Activated T-cell treated with anti-CD3 and anti-CD28 coated beads for 24 hours (primary cell): ENCODE measurements around the gene ETHE1.

Experiments used
- DNase-seq: peaks from one replicate; pipeline ENCODE4 v3.0.0-alpha.2; 2020; ENCODE audit warnings: low read depth

Gene ETHE1

DNA sequence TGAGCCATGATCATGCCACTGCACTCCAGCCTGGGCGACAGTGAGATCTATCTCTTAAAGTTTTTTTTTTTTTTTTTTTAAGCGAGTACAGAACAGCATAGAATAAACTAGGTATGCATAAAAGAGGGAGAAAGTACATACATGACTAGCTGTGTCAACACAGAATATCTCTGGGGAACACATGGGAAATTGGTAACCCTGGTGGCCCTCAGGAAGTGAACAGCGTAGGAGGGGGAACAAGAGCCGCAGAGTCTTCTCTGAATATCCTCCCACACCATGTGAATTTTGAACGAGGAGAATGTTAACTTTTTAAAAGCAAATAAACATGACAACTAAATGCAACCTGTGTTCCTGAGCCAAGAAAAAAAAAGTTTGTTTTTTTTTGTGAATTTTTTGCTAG lies 37.7 kb downstream of the ETHE1 start:
- DNase-seq, result no peak

- no peak for DNase-seq
Observed at GRCh38 chr19:43488179-43488578, 38.8 kb downstream of the ETHE1 start.

DNA sequence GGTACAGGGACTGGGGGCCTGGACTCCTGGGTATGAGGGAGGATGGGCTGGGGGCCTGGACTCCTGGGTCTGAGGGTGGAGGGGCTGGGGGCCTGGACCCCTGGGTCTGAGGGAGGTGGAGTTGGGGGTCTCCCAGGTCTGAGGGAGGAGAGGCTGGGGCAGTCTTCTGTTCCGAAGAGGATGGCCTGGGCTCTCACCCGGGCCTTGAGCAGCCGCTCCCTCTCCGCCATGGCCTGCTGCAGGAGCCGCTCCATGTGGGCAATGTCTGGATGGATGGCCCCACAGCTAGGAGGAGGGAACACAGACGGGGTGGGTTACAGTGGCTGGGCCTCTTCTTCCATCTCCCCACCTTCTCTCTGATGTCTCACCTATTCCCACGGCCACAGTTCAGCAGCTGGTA lies 40.6 kb downstream of the ETHE1 start:
- no peak for DNase-seq

DNA sequence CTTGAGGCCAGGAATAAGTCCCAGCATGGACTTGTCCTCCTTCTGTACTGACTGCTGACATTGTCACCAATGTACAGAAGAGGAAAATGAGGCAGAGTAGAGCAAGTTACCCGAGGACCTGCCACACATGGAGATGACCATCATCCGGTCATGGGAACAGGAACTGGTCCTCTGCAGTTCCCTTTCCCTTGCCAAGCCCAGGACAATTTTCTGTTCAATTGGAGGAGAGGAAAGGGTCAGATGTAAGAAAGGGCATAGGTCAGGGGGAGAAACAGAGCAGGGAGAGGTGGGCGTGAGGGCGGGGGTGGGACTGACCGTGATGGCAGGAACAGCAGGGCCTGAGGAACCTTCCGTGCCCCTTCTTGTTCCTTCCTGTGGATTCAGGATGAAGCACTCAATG lies 41.0 kb downstream of the ETHE1 start:
- no peak for DNase-seq

- no peak for DNase-seq
Observed at GRCh38 chr19:43483281-43483680, 43.7 kb downstream of the ETHE1 start.

DNA sequence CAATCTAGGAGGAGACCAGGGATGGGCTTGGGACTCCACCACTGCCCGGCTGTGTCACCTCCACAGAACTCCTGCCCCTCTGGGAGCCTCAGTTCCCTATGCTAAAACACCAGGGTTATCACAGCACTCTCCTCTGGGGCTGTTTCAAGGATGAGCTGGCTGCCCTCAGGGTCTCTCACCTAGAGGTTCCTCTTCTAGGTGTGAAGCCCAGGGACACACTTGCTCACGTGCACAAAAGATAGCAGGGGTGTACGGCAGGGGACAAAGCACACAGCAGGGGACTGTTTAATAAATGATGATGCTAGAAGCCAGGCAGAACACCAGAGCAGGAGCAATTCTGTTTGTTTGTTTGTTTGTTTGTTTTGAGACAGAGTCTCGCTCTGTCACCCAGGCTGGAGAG lies 44.8 kb downstream of the ETHE1 start:
- DNase-seq, result no peak

DNA sequence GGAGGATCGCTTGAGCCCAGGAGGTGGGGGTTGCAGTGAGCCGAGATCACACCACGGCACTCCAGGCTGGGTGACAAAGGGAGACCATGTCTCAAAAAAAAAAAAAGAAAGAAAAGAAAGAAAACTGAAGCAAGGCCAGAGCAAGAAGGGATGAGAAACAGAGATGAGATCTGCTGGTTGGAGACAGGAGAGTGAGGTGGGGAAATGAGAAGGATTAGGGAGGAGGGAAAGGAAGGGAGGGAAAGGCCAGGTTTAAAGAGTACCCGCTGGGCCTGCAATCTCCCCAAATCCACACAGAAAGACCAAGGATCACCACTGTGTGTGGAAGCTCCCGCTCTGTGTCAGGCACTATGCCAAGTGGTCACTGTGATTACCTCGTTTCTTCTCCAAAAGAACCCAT lies 45.3 kb downstream of the ETHE1 start:
- no peak for DNase-seq

DNA sequence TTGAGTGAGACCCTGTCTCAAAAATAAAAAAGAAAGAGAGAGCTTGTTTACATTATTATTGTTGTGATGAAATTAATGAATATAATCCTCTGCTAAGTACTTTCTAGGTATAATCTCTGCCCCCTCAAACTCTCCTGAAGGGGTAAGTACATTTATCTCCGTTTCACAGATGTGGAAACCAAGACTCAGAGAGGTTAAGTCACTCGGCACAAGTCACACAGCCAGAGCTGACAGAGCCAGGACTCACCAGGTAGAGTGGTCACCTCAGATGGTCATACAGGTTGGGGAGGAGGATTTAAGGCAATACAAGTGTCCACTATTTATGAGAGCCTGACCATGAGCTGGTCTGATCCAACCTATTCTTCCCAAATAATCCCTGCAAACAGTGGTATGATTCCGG lies 46.4 kb downstream of the ETHE1 start:
- no peak for DNase-seq

DNA sequence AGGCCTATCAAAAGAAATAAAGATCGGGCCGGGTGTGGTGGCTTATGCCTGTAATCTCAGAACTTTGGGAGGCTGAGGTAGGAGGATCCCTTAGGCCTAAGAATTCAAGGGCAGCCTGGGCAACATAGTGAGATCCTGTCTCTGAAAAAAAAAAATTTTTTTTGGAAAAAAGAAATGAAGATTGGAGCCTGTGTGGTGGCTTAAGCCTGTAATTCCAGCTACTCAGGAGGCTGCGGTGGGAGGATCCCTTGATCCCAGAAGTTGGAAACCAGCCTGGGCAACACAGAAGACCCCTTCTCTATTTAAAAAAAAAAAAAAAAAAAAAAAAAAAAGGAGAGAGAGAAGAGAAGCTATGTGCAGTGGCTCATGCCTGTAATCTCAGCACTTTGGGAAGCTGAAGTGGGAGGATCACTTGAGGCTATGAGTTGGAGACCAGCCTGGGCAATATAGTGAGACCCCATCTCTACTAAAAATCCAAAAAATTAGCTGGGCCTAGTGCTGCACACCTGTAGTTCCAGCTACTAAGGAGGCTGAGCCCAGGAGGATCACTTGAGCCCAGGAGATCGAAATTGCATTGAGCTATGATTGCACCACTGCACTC lies 46.9 kb downstream of the ETHE1 start:
- no peak for DNase-seq

GRCh38 chr19:43479226-43479625 lies 47.8 kb downstream of the ETHE1 start:
- DNase-seq, result no peak

DNA sequence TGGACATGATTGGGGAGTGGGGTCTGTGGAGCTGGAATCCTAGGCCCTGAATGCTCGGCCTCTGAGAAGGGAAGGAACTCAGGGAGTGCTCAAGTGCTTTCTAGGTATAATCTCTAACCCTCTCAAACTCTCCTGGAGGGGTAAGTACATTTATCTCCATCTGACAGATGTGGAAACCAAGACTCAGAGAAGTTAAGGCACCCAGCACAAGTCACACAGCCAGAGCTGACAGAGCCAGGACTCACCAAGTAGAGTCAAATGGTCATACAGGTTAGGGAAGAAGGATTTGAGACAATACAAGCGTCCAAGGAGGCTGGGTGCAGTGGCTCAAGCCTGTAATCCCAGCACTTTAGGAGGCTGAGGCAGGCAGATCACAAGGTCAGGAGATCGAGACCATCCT lies 48.7 kb downstream of the ETHE1 start:
- DNase-seq, result no peak

- no peak for DNase-seq
Observed at GRCh38 chr19:43476606-43477005, 50.4 kb downstream of the ETHE1 start.

DNA sequence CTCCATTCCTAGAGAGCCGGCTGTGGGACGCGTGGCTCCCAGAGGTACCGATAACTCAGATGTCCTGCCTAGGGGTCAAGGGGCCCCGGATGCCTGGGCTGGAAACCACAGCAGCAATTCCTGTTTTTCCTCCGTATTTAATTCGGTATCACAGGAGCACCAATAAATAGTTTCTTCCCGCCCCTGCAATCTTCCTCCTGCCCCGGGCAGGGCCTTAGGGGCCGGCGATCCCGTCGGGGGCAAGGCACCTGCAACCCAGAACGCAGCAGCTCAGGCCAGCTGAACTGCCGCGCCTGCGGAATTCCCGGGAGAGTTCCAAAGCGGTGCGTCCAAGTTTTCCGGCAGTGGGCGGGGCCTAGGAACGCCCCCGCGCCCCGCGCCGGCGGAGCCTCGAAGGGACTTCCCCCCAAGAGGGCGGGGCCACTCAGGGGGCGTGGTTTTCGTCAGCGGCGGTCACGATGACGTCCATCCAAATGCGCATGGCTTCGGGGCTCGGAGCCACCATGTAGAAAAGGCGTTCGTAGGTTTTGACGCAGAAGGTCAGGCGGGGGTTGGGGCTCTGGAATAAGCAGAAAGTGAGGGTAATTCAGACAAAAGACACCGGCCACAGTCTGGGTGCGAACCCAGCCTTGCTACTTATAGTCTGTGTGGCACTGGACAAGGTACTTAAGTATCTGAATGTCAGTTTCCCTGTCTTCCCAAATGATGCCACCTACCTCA lies 51.9 kb downstream of the ETHE1 start:
- peak; percentile 93 for DNase-seq

DNA sequence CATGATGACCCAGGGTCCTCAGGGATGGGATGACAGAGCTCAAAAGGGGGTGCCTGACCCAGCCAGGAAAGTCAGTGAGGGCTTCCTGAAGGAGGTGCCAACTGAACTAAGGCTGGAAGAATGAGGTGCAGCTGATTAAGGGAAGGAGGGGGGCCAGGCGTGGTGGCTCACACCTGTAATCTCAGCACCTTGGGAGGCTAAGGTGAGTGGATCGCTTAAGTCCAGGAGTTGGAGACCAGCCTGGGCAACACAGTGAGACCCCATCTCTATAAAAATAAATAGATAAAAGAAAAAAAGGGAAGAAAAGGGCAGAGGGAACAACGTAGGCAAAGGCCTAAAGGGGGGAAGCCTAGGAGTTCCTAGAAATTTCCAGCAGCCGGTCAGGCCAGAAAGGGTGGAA lies 52.5 kb downstream of the ETHE1 start:
- no peak for DNase-seq

GRCh38 chr19:43471091-43471490 lies 55.9 kb downstream of the ETHE1 start:
- no peak for DNase-seq

DNA sequence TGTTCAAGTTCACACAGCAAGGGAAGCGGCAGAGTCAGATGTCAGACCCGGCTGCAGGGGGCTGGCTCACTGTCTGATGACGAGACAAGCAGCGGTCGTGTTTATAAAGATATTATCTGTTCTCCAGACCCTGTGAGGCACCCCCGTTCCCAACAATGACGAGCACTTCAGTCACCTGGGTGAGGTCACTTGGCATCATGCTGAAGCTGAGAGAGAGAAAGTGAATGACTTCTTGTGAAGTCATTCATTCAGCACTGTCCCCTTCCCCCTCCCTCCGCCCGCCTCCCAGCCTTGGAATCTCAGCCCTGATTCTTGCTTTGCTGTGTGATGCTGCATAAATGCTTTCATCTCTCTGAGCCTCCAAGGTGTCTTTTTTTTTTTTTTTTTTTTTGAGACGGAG lies 56.7 kb downstream of the ETHE1 start:
- peak; percentile 42 for DNase-seq

- DNase-seq, result no peak
Observed at GRCh38 chr19:43469160-43469480, 57.9 kb downstream of the ETHE1 start.

- no peak for DNase-seq
Observed at GRCh38 chr19:43468354-43469159, 58.4 kb downstream of the ETHE1 start.

DNA sequence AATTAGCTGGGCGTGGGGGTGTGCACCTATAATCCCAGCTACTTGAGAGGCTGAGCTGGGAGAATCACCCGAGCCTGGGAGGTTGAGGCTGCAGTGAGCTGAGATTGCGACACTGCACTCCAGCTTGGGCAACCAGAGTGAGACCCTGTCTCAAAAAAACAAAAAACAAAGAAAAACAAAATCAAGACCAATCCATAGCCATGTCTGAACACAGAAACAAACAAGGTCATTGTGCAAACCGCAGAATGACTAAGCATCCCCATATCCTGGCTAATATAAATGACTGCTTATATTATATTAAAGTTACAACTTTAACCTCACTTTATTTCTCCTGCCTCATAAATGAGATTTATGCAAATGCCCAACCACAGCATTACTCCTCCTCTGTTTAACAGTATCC lies 59.3 kb downstream of the ETHE1 start:
- no peak for DNase-seq

DNA sequence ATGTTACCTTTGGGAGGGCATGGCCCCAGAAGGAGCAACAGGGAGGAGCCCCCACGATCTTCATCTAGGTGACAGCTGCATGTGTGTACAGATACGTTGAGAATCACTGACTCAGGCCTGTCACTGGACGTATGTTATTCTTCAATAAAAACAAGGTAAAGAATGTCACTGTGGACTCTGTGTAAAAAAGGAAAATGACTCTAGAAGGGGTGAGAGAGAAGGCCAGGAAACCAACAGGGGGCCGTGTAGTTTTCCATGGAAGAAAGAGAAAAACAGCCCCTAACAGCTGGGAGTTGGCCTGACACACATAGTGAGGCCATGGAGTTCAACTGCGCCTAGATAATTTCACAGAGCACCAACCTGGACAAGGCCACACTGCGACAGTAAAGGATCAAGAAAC lies 59.7 kb downstream of the ETHE1 start:
- no peak for DNase-seq

- DNase-seq, result no peak
Observed at GRCh38 chr19:43466793-43467192, 60.2 kb downstream of the ETHE1 start.

DNA sequence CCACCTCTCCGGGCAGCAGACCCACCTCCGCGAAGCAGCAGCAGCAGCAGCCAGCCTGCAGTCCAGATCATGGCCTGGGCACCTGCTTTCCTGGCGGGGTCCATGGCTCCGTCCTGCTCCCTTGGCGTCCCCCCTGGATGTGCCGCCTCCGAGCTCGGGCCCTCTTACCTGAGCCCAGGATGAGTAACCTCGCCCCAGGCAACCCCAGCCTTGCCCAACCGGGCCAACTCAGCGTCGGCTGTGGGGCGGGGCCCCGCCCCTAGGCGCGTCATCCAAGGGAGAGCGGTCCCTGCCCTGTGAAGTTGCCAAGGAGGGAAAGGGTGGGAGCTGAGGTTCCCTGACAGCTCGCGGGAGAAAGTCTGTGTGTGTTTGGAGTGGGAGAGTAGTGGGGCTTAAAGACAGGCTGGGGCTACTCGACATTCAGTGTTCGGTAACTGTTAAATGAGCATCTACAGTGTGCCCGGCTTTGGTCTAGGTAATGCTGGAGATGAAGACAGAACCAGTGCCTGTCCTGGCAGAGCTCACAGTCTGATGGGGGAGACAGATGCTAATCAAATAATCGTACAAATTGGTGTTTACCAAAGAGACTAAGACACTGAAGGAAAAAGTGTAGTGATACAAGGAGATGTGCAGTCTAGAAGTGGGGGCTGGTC lies 61.4 kb downstream of the ETHE1 start, which contains the start of gene LYPD3:
Gene LYPD3, minus strand, starts transcription at position 141 of the 653 bp plus-strand sequence. Its CDS starts 37 bp downstream, at position 104.
- DNase-seq, result no peak
